H9 (cell line): ENCODE data around the gene C1QTNF1. TPM values are rescaled to one million over a fixed set of nuclear protein-coding genes. Genes with fewer than 3 reads are reported as not detected.

Experiments used
- DNase-seq: peaks from one replicate; pipeline ENCODE4 v3.0.0-alpha.2; 2017
- H2AFZ ChIP-seq: one replicate; pipeline ENCODE4 v1.6.1; 2013; ENCODE audit warnings: mild to moderate bottlenecking, low read length, control low read depth, moderate library complexity
- H2AK5ac ChIP-seq: 2 replicates; pipeline ENCODE4 v1.6.1; 2013; ENCODE audit warnings: low read length, control low read depth, mixed read lengths; ENCODE audit not compliant: insufficient read length
- H2BK120ac ChIP-seq: one replicate; pipeline ENCODE4 v1.6.1; 2013; ENCODE audit warnings: low read depth, mild to moderate bottlenecking, low read length, control low read depth, inconsistent platforms; ENCODE audit not compliant: poor library complexity, severe bottlenecking
- H2BK12ac ChIP-seq: 2 replicates; pipeline ENCODE4 v1.6.1; 2013; ENCODE audit warnings: low read length, control low read depth, mixed read lengths, low read depth; ENCODE audit not compliant: insufficient read length
- H2BK15ac ChIP-seq: 2 replicates; pipeline ENCODE4 v1.6.1; 2013; ENCODE audit warnings: low read depth, low read length, control low read depth
- H2BK20ac ChIP-seq: one replicate; pipeline ENCODE4 v1.6.1; 2013; ENCODE audit warnings: low read depth, mild to moderate bottlenecking, low read length, control low read depth, inconsistent platforms; ENCODE audit not compliant: poor library complexity, severe bottlenecking
- H2BK5ac ChIP-seq: 2 replicates; pipeline ENCODE4 v1.6.1; 2013; ENCODE audit warnings: low read length, control low read depth, mixed read lengths; ENCODE audit not compliant: insufficient read length
- H3K14ac ChIP-seq: 2 replicates; pipeline ENCODE4 v1.6.1; 2013; ENCODE audit warnings: low read length, control low read depth; ENCODE audit not compliant: insufficient read depth
- H3K18ac ChIP-seq: 2 replicates; pipeline ENCODE4 v1.6.1; 2013; ENCODE audit warnings: low read depth, mild to moderate bottlenecking, mixed read lengths, low read length, control low read depth; ENCODE audit not compliant: insufficient read length
- H3K23ac ChIP-seq: 2 replicates; pipeline ENCODE4 v1.6.1; 2013; ENCODE audit warnings: low read length, control low read depth, mixed read lengths, low read depth; ENCODE audit not compliant: insufficient read length
- H3K23me2 ChIP-seq: 2 replicates; pipeline ENCODE4 v1.6.1; 2013; ENCODE audit warnings: low read depth, mild to moderate bottlenecking, mixed read lengths, low read length, control low read depth; ENCODE audit not compliant: insufficient read length, poor library complexity, severe bottlenecking
- H3K27ac ChIP-seq: 2 replicates; pipeline ENCODE4 v1.5.1; 2013; ENCODE audit warnings: low read length, control low read depth, mixed read lengths, low read depth; ENCODE audit not compliant: insufficient read length
- H3K27me3 ChIP-seq: 2 replicates; pipeline ENCODE4 v1.6.1; 2013; ENCODE audit warnings: low read length, control low read depth, inconsistent platforms; ENCODE audit not compliant: insufficient read depth
- H3K4ac ChIP-seq: 2 replicates; pipeline ENCODE4 v1.6.1; 2013; ENCODE audit warnings: low read depth, mild to moderate bottlenecking, control low read depth, inconsistent platforms, low read length, moderate library complexity
- H3K4me1 ChIP-seq: 2 replicates; pipeline ENCODE4 v1.6.1; 2013; ENCODE audit warnings: low read length, control low read depth, inconsistent platforms; ENCODE audit not compliant: insufficient read depth
- H3K4me2 ChIP-seq: 2 replicates; pipeline ENCODE4 v1.6.1; 2013; ENCODE audit warnings: low read length, control low read depth, mixed read lengths; ENCODE audit not compliant: insufficient read length, insufficient read depth
- H3K56ac ChIP-seq: 2 replicates; pipeline ENCODE4 v1.6.1; 2013; ENCODE audit warnings: low read depth, mild to moderate bottlenecking, mixed read lengths, low read length, control low read depth; ENCODE audit not compliant: insufficient read length
- H3K79me1 ChIP-seq: 2 replicates; pipeline ENCODE4 v1.6.1; 2013; ENCODE audit warnings: low read depth, mild to moderate bottlenecking, moderate library complexity, low read length, control low read depth, inconsistent platforms; ENCODE audit not compliant: insufficient read depth, poor library complexity, severe bottlenecking
- H3K79me2 ChIP-seq: 2 replicates; pipeline ENCODE4 v1.6.1; 2013; ENCODE audit warnings: low read length, control low read depth, inconsistent platforms; ENCODE audit not compliant: insufficient read depth
- H3K9ac ChIP-seq: 2 replicates; pipeline ENCODE4 v1.6.1; 2013; ENCODE audit warnings: low read length, control low read depth, mixed read lengths; ENCODE audit not compliant: insufficient read length; ENCODE audit errors: extremely low read depth
- H3K9me3 ChIP-seq: one replicate; pipeline ENCODE4 v1.6.1; 2013; ENCODE audit warnings: low read depth, low read length, inconsistent platforms; ENCODE audit not compliant: control insufficient read depth
- H3T11ph ChIP-seq: one replicate; pipeline ENCODE4 v1.6.1; 2013; ENCODE audit warnings: mild to moderate bottlenecking, low read length, control low read depth, inconsistent platforms
- H4K20me1 ChIP-seq: one replicate; pipeline ENCODE4 v1.6.1; 2013; ENCODE audit not compliant: control insufficient read depth, insufficient read length, insufficient read depth
- H4K5ac ChIP-seq: 2 replicates; pipeline ENCODE4 v1.6.1; 2013; ENCODE audit warnings: low read depth, mild to moderate bottlenecking, mixed read lengths, low read length, control low read depth; ENCODE audit not compliant: insufficient read length
- H4K8ac ChIP-seq: replicated peaks from 2 replicates; pipeline ENCODE4 v1.6.1; 2013; ENCODE audit warnings: low read length, control low read depth, mixed read lengths, low read depth; ENCODE audit not compliant: insufficient read length
- H4K91ac ChIP-seq: 2 replicates; pipeline ENCODE4 v1.6.1; 2013; ENCODE audit warnings: low read depth, mild to moderate bottlenecking, moderate library complexity, mixed read lengths, low read length, control low read depth; ENCODE audit not compliant: insufficient read length
- H3K27ac Mint-ChIP-seq, 3 experiments: 2 replicates in 2 of 3; 3 replicates in 1 of 3; pipeline ENCODE4 v1.8.0; 2020 to 2021; ENCODE audit warnings: mixed read lengths in 3 of 3, mild to moderate bottlenecking in 1 of 3, moderate library complexity in 1 of 3
- H3K27me3 Mint-ChIP-seq: 2 replicates; pipeline ENCODE4 v1.8.0; 2021; ENCODE audit warnings: low read depth, mild to moderate bottlenecking, moderate library complexity, mixed read lengths
- H3K36me3 Mint-ChIP-seq, 3 experiments: 2 replicates in 2 of 3; 3 replicates in 1 of 3; pipeline ENCODE4 v1.8.0; 2020 to 2021; ENCODE audit warnings: low read depth in 3 of 3, mixed read lengths in 3 of 3; ENCODE audit not compliant: insufficient read depth in 1 of 3
- H3K4me1 Mint-ChIP-seq, 2 experiments: 2 replicates each; pipeline ENCODE4 v1.8.0; 2020; ENCODE audit warnings: mixed read lengths in 2 of 2
- H3K4me3 Mint-ChIP-seq, 2 experiments: 2 replicates in 1 of 2; 3 replicates in 1 of 2; pipeline ENCODE4 v1.8.0; 2020 to 2021; ENCODE audit warnings: mild to moderate bottlenecking in 2 of 2, mixed read lengths in 2 of 2, moderate library complexity in 1 of 2
- H3K9me3 Mint-ChIP-seq, 2 experiments: 2 replicates in 1 of 2; 3 replicates in 1 of 2; pipeline ENCODE4 v1.8.0; 2020; ENCODE audit warnings: mild to moderate bottlenecking in 2 of 2, mixed read lengths in 2 of 2, moderate library complexity in 1 of 2
- WGBS: extraction: QIAGEN DNeasy Blood & Tissue Kit; methylation state at CpG from one replicate; pipeline ENCODE4 v1.1.7; 2013; ENCODE audit warnings: missing lambda C conversion rate, low lambda C conversion rate, mixed read lengths; ENCODE audit not compliant: insufficient read length; ENCODE audit errors: extremely low coverage; 5-methylcytosine and 5-hydroxymethylcytosine counted together
- total RNA-seq: library from RNA; stranded (reverse); gene quantifications from 2 replicates; pipeline ENCODE4 v1.2.1, GENCODE V29; 2021
- TF ChIP-seq, protein P1 (sequence below): fragments of 200-600 bp; sonication (generic); conservative IDR thresholded peaks from 3 replicates; pipeline ENCODE4 v1.8.0; 2021; ENCODE audit warnings: antibody characterized with exemption, mild to moderate bottlenecking

C1QTNF1 gene
- total RNA-seq, 1 experiment from 2014 or later = 0.96 TPM

DNA sequence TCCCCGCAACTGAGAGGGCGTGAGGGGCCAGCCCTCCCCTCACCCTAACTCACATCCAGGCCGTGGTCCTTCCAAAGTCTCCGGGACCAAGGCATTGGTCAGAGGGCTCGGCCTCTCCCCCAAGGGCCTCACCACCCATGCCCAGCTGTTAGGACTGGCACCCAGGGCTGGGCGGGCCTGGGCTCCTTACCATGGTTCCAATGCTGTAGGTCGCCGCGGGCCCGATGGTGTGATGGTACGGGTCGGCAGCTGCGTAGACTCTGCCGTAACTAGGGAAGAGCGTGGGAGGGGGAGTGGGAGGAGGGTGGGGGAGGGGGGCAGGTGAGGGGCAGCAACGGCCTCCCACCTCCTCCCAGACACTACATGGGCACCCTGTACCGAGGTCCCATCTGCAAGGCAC, 70.3 kb downstream of the C1QTNF1 start:
- H3K4me3 Mint-ChIP-seq = no peak overlapping the region

More for the DNA sequence above, 70.3 kb downstream of the C1QTNF1 start:
- no peak overlapping the region for H3K9ac ChIP-seq
- no peaks in the 10 kb centered on the region for H3K23me2 ChIP-seq
- no peak overlapping the region for H2BK5ac ChIP-seq
- Mint-ChIP-seq H3K27ac (no peak overlapping the region), H3K9me3 (no peaks in the 10 kb centered on the region), H3K36me3 (no peaks in the 10 kb centered on the region), H3K4me1 (peaks cover 3 to 14% of the 10 kb centered on the region in 2 experiments; a peak in 2 of 4 replicates), H3K27me3 (no peaks in the 10 kb centered on the region)
- no peak overlapping the region for H3K18ac ChIP-seq
- no peaks in the 10 kb centered on the region for H3K9me3 ChIP-seq
- H3K79me1 ChIP-seq = no peaks in the 10 kb centered on the region
- no peak for DNase-seq
- no peak overlapping the region for H3K4ac ChIP-seq
- TF ChIP-seq, protein P1, sequence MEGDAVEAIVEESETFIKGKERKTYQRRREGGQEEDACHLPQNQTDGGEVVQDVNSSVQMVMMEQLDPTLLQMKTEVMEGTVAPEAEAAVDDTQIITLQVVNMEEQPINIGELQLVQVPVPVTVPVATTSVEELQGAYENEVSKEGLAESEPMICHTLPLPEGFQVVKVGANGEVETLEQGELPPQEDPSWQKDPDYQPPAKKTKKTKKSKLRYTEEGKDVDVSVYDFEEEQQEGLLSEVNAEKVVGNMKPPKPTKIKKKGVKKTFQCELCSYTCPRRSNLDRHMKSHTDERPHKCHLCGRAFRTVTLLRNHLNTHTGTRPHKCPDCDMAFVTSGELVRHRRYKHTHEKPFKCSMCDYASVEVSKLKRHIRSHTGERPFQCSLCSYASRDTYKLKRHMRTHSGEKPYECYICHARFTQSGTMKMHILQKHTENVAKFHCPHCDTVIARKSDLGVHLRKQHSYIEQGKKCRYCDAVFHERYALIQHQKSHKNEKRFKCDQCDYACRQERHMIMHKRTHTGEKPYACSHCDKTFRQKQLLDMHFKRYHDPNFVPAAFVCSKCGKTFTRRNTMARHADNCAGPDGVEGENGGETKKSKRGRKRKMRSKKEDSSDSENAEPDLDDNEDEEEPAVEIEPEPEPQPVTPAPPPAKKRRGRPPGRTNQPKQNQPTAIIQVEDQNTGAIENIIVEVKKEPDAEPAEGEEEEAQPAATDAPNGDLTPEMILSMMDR = no peak
- no peak overlapping the region for H3T11ph ChIP-seq
- H3K27me3 ChIP-seq = no peaks in the 10 kb centered on the region
- no peak overlapping the region for H4K5ac ChIP-seq
- no peak overlapping the region for H2AK5ac ChIP-seq
- no peak overlapping the region for H2BK20ac ChIP-seq
- H4K91ac ChIP-seq = no peak overlapping the region
- WGBS = no CpG with 5 or more reads among the region's 17 CpGs
- H2BK120ac ChIP-seq = no peak overlapping the region
- no peak overlapping the region for H3K4me2 ChIP-seq
- no peaks in the 10 kb centered on the region for H4K20me1 ChIP-seq
- no peak overlapping the region for H2BK12ac ChIP-seq
- H3K79me2 ChIP-seq = no peaks in the 10 kb centered on the region
- H3K23ac ChIP-seq = no peak overlapping the region
- H2AFZ ChIP-seq = no peak overlapping the region
- no peak overlapping the region for H2BK15ac ChIP-seq
- no peak overlapping the region for H3K14ac ChIP-seq
- no peak overlapping the region for H4K8ac ChIP-seq
- H3K27ac ChIP-seq = no peak overlapping the region
- H3K56ac ChIP-seq = no peak overlapping the region
- no peaks in the 10 kb centered on the region for H3K4me1 ChIP-seq
